ENCODE results near the gene PTPRJ.
"Not testable (repeated sequence)": the region's sequence is repeated elsewhere in the genome, so short reads cannot be mapped to it uniquely, and the experiment has no call there.

The PTPRJ gene

DNA sequence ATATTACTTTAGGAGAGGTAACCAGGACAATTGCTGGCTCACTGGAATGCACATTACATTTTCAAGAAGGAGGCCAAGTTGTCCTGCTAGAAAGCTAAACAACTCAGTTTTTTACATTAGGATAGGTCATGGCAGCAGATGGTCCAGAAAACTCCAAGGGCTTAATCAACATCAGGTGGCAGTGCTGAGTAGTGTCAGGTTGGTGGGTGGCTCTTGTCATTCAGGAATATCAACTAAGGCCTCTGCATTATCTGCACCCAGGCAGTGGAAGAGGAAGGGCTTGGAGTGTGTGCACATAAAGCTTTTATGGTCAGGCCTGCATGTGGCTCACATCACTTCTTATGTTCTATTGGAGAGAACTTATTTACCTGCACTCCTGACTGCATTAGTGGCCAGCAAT is 204.1 kb downstream of the PTPRJ start:
- DNase-seq (ENCODE audit: insufficient read length, low spot score) (no peak), FAIRE-seq (no peak)

GRCh38 chr11:48190906-48191654 is 210.7 kb downstream of the PTPRJ start:
- not testable (repeated sequence) for DNase-seq (ENCODE audit: insufficient read length, low spot score); FAIRE-seq

DNA sequence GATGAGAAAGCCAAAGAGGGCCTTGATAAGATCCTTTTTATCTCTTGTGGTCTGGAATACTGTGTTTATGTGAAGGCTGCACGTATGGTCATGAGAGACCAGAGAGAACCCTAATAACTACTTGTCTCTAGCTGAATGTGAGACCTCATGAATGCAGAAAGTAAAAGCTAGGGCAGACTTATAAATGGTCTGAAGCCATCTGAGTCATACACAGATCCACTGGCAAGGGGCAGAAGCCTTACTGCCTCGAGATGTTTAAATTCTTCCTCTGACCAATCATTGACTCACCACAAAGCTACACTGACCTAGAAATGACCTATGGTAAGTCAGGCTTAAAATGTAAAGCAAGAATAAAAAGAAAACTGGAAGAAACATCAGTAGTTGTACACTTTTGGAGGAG is 213.5 kb downstream of the PTPRJ start:
- FAIRE-seq = no peak
- DNase-seq (ENCODE audit: insufficient read length, low spot score) = no peak

GRCh38 chr11:48207881-48208280 is 227.5 kb downstream of the PTPRJ start:
- no peak for FAIRE-seq
- DNase-seq (ENCODE audit: insufficient read length, low spot score) = no peak

DNA sequence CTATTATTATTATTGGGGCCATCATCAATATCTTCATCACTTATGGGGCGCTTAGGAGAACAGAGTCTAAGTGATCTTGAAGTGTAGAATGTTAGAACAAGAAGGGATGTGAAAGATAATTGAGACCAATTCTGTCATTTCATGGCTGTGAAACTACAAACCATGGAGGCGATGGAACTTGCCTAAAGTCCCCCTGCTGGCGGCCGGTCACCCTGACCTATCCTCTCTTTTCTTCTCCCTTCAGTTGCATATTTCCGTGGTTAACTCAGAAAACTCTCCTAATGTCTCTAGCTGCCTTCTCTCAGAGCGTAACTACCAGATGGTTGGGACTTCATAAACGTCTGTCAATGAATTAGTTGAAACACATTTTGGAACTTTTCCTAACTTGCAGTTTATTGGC is 229.7 kb downstream of the PTPRJ start:
- DNase-seq (ENCODE audit: insufficient read length, low spot score) (no peak), FAIRE-seq (no peak)

GRCh38 chr11:48216510-48216909 is 236.2 kb downstream of the PTPRJ start, which contains the start of gene OR4B1:
TSS of gene OR4B1 (plus strand) at chr11:48216810. CDS start at chr11:48216810, 0 bp downstream.
- DNase-seq (ENCODE audit: insufficient read length, low spot score) (no peak), FAIRE-seq (no peak)

All from HTR-8/SVneo (cell line).